NB4 (cell line): ENCODE data around the gene UBFD1.

Source experiments
- CTCF ChIP-seq: IDR thresholded peaks from one replicate; pipeline ENCODE4 v1.5.1; 2012; ENCODE audit warnings: low read depth, low read length
- POLR2A ChIP-seq: IDR thresholded peaks from 2 replicates; pipeline ENCODE4 v1.6.1; 2011; ENCODE audit warnings: mild to moderate bottlenecking; ENCODE audit not compliant: insufficient read length; ENCODE audit errors: extremely low read depth

GRCh38 chr16:23571895-23572294 is 14.4 kb downstream of the UBFD1 start:
- TF ChIP-seq POLR2A (no peak), CTCF (no peak)
